HUDEP-2 (cell line): ENCODE measurements around the gene SULT2B1.
A peak's percentile ranks its signal among the peaks of the same experiment; 100 is the strongest.

Experiments used
- DNase-seq, 76 experiments: peaks; one replicate each; lab custom pipeline; 2025; ENCODE audit not compliant: unreplicated experiment in 76 of 76; lab: John Stamatoyannopoulos, UW

SULT2B1 gene

GRCh38 chr19:48598996-48599700 is 47.2 kb downstream of the SULT2B1 start:
- no peak for DNase-seq

GRCh38 chr19:48600679-48601417 is 48.9 kb downstream of the SULT2B1 start:
- no peak for DNase-seq

GRCh38 chr19:48603001-48603400 is 51.0 kb downstream of the SULT2B1 start:
- DNase-seq = no peak

- DNase-seq = no peak
Observed at GRCh38 chr19:48603449-48603848, 51.5 kb downstream of the SULT2B1 start.

GRCh38 chr19:48603850-48604249 is 51.9 kb downstream of the SULT2B1 start:
- no peak for DNase-seq

- DNase-seq = no peak
Observed at GRCh38 chr19:48606463-48607358, 54.7 kb downstream of the SULT2B1 start, which contains the start of gene SPACA4. SPACA4 (plus strand) TSS chr19:48606742; CDS start chr19:48606979, 237 bp downstream.

GRCh38 chr19:48607359-48607755 is 55.4 kb downstream of the SULT2B1 start:
- DNase-seq = no peak

GRCh38 chr19:48608798-48609263 is 56.9 kb downstream of the SULT2B1 start:
- DNase-seq = peak in 52 of 76 experiments; percentile 17 to 72 (median 51)

- DNase-seq = no peak
Observed at GRCh38 chr19:48609571-48610108, 57.7 kb downstream of the SULT2B1 start.

GRCh38 chr19:48611872-48612271 is 59.9 kb downstream of the SULT2B1 start:
- no peak for DNase-seq

- DNase-seq = no peak
Observed at GRCh38 chr19:48613024-48613851, 61.3 kb downstream of the SULT2B1 start.

GRCh38 chr19:48613852-48614435 is 62.0 kb downstream of the SULT2B1 start:
- DNase-seq = peak in 4 of 76 experiments; percentile 20 to 62 (median 54)

GRCh38 chr19:48614436-48615230 is 62.7 kb downstream of the SULT2B1 start, which contains the start of gene FAM83E:
FAM83E (minus strand) TSS chr19:48615076; CDS start chr19:48613372, 1,704 bp downstream.
- DNase-seq = peak in 7 of 76 experiments; percentile 16 to 62 (median 46)

- DNase-seq = no peak
Observed at GRCh38 chr19:48615231-48616040, 63.5 kb downstream of the SULT2B1 start.

GRCh38 chr19:48616041-48616436 is 64.1 kb downstream of the SULT2B1 start:
- no peak for DNase-seq

- DNase-seq = no peak
Observed at GRCh38 chr19:48616491-48617056, 64.6 kb downstream of the SULT2B1 start.
